K562 (cell line): ENCODE measurements around the gene EGR1. TPM values are rescaled to one million over a fixed set of nuclear protein-coding genes. Genes with fewer than 3 reads are reported as not detected.

ENCODE experiments used
- ATAC-seq: fragments of 200-7000 bp; cut with Tn5 transposase; 3 replicates; pipeline ENCODE4 v1.9.1; 2020; ENCODE audit warnings: moderate library complexity
- BruUV-seq: library from RNA; stranded (reverse); fragments of 400-500 nt; replicated peaks from 2 replicates; lab custom pipeline; 2021; lab: Mats Ljungman, UMichigan
- CTCF ChIA-PET: fragments of 300-600 bp; formaldehyde crosslinking; extraction: SDS; loops from one replicate; lab custom pipeline; 2021; ENCODE audit warnings: low intra/inter-chr PET ratio; lab: Yijun Ruan, JAX
- POLR2A ChIA-PET: fragments of 300-600, 350-650 bp; sonication (Branson Sonifier 250); formaldehyde crosslinking; extraction: SDS; loops from one replicate; lab custom pipeline; 2021; ENCODE audit warnings: antibody characterized with exemption, inconsistent platforms; lab: Yijun Ruan, JAX
- DNase-seq, 4 experiments: peaks; one replicate each; pipeline versions ENCODE4 v3.0.0 to v3.0.0-alpha.2; 2011 to 2018; ENCODE audit warnings: low spot score in 3 of 4, mixed read lengths in 3 of 4; ENCODE audit errors: extremely low read depth in 1 of 4
- FAIRE-seq: peaks from 2 replicates; lab custom pipeline; 2011; peaks lifted over from hg19 to GRCh38; lab: Jason Lieb, UNC
- H2AFZ ChIP-seq: 2 replicates; pipeline ENCODE4 v1.6.0; 2011; ENCODE audit warnings: low read depth, low read length, control low read depth, inconsistent platforms
- H3K27ac ChIP-seq: fragments of 200-600 bp; 3 replicates; pipeline ENCODE4 v1.8.0; 2011; ENCODE audit warnings: low read depth, mild to moderate bottlenecking, control low read depth, inconsistent platforms, low read length, moderate library complexity, mixed read lengths; ENCODE audit errors: extremely low read depth
- H3K27me3 ChIP-seq, 2 experiments: fragments of 300-600 bp in 1 of 2; 2 replicates in 1 of 2; 3 replicates in 1 of 2; pipeline versions ENCODE4 v1.6.0 to v1.8.0; 2011; ENCODE audit warnings: inconsistent platforms in 2 of 2, low read length in 2 of 2, mild to moderate bottlenecking in 1 of 2, mixed read lengths in 1 of 2, moderate library complexity in 1 of 2; ENCODE audit not compliant: control insufficient read depth in 2 of 2, insufficient read depth in 2 of 2
- H3K36me3 ChIP-seq: fragments of 300-600 bp; 3 replicates; pipeline ENCODE4 v1.8.0; 2011; ENCODE audit warnings: mild to moderate bottlenecking, low read length, inconsistent platforms; ENCODE audit not compliant: control insufficient read depth, insufficient read depth
- H3K4me1 ChIP-seq, 2 experiments: fragments of 200-600 bp in 1 of 2; replicated peaks in 1 of 2; 2 replicates in 1 of 2; 3 replicates in 1 of 2; pipeline versions ENCODE4 v1.5.1 to v1.8.0; 2011; ENCODE audit warnings: inconsistent platforms in 2 of 2, low read length in 2 of 2, mild to moderate bottlenecking in 1 of 2, mixed read lengths in 1 of 2, moderate library complexity in 1 of 2; ENCODE audit not compliant: control insufficient read depth in 2 of 2, insufficient read depth in 2 of 2
- H3K4me2 ChIP-seq: 2 replicates; pipeline ENCODE4 v1.6.1; 2011; ENCODE audit warnings: low read length, control low read depth, inconsistent platforms, mixed read lengths; ENCODE audit not compliant: insufficient read depth
- H3K4me3 ChIP-seq: fragments of 200-600 bp; sonication (generic), shearing (Covaris generic); 2 replicates; pipeline ENCODE4 v1.5.1; 2016; ENCODE audit warnings: control low read depth, inconsistent platforms
- H3K79me2 ChIP-seq: fragments of 200-600 bp; 3 replicates; pipeline ENCODE4 v1.8.0; 2011; ENCODE audit warnings: low read length, inconsistent platforms; ENCODE audit not compliant: control insufficient read depth, insufficient read depth
- H3K9ac ChIP-seq, 2 experiments: 2 replicates each; pipeline versions ENCODE4 v1.6.0 to v1.6.1; 2011; ENCODE audit warnings: low read depth in 2 of 2, low read length in 2 of 2, control low read depth in 1 of 2, inconsistent platforms in 1 of 2, mild to moderate bottlenecking in 1 of 2, mixed read lengths in 1 of 2; ENCODE audit not compliant: insufficient read depth in 1 of 2
- H3K9me1 ChIP-seq: one replicate; pipeline ENCODE4 v1.6.0; 2011; ENCODE audit warnings: inconsistent platforms, mild to moderate bottlenecking, low read length, moderate library complexity; ENCODE audit not compliant: control insufficient read depth, insufficient read depth
- H3K9me3 ChIP-seq: replicated peaks from 2 replicates; pipeline ENCODE4 v1.5.1; 2011; ENCODE audit warnings: low read depth, low read length, inconsistent platforms; ENCODE audit not compliant: control insufficient read depth, insufficient read depth
- H4K20me1 ChIP-seq: replicated peaks from 2 replicates; pipeline ENCODE4 v1.6.1; 2011; ENCODE audit warnings: low read length, inconsistent platforms, mixed read lengths; ENCODE audit not compliant: control insufficient read depth, insufficient read depth
- ARID3B ChIP-seq: fragments of 250-450 bp; sonication (Bioruptor Pico); IDR thresholded peaks from 2 replicates; pipeline ENCODE4 v1.4.0; 2020; ENCODE audit warnings: borderline replicate concordance
- ETV1 ChIP-seq: fragments of 450-650 bp; conservative IDR thresholded peaks from 2 replicates; pipeline ENCODE4 v1.6.1; 2016; ENCODE audit warnings: missing genetic modification characterization, control low read depth, low read depth, missing compliant biosample characterization
- HEY1 ChIP-seq: fragments of 250-450 bp; sonication (Bioruptor Pico); IDR thresholded peaks from 2 replicates; pipeline ENCODE4 v1.5.0; 2020; ENCODE audit warnings: mild to moderate bottlenecking, moderate library complexity, borderline replicate concordance
- MTA2 ChIP-seq: fragments of 450-650 bp; IDR thresholded peaks from 2 replicates; pipeline ENCODE4 v1.6.1; 2016; ENCODE audit warnings: low read depth
- RCOR1 ChIP-seq, 2 experiments: IDR thresholded peaks; 2 replicates each; pipeline ENCODE4 v1.6.1; 2012; ENCODE audit warnings: low read depth in 2 of 2, low read length in 2 of 2, borderline replicate concordance in 1 of 2, improper control_type of control experiment in 1 of 2
- TAL1 ChIP-seq: fragments of 450-650 bp; IDR thresholded peaks from 2 replicates; pipeline ENCODE4 v1.6.1; 2016; ENCODE audit warnings: mild to moderate bottlenecking
- WGBS: fragments of 100-300 bp; shearing (Covaris generic); methylation state at CpG from one replicate; pipeline ENCODE4 v1.1.6; 2016; ENCODE audit warnings: low coverage, mixed read lengths; ENCODE audit not compliant: insufficient coverage; ENCODE audit errors: missing lambda C conversion rate; 5-methylcytosine and 5-hydroxymethylcytosine counted together
- in situ Hi-C: fragments of 300-500 bp; cut with MboI; formaldehyde crosslinking; loops from 4 replicates; pipeline ENCODE4 v1.15.0; 2018; ENCODE audit warnings: inconsistent platforms, mixed read lengths
- intact Hi-C: fragments of 100-400 bp; cut with micrococcal nuclease; formaldehyde crosslinking; loops from 2 replicates; pipeline ENCODE4 v1.14.2; 2022
- polyA plus RNA-seq, 8 experiments: library from polyadenylated mRNA; depleted of rRNA in 4 of 8; stranded (reverse) in 5 of 8; unstranded in 3 of 8; fragments of >200 nt; fragmentation: Nextera tagmentation in 2 of 8; fragmentation: Illumina TruSeq in 1 of 8; extraction: Ambion mirVana in 2 of 8; extraction: Trizol in 1 of 8; gene quantifications; 2 replicates each; pipeline versions ENCODE4 v1.2.1 to v1.2.3, GENCODE V29; 2011 to 2014; ENCODE audit warnings: inconsistent platforms in 1 of 8, missing spikeins in 1 of 8
- total RNA-seq, 7 experiments: library from RNA; depleted of rRNA in 6 of 7; stranded (reverse); fragments of >200 nt in 6 of 7; fragmentation: Illumina TruSeq in 2 of 7; extraction: Trizol in 2 of 7; gene quantifications; 2 replicates each; pipeline versions ENCODE4 v1.2.1 to v1.2.3, GENCODE V29; 2011 to 2021; ENCODE audit warnings: low replicate concordance in 1 of 7
- TF ChIP-seq, protein P1 (sequence below): fragments of 450-650 bp; formaldehyde crosslinking; IDR thresholded peaks from 2 replicates; pipeline ENCODE4 v1.4.0; 2022; ENCODE audit warnings: missing genetic modification characterization
- TF ChIP-seq, protein P2 (sequence below): sonication (generic); formaldehyde crosslinking; IDR thresholded peaks from 2 replicates; pipeline ENCODE4 v1.4.0; 2020; ENCODE audit warnings: mild to moderate bottlenecking, missing genetic modification reagents
- TF ChIP-seq, protein P3 (sequence below): IDR thresholded peaks from 2 replicates; pipeline ENCODE4 v1.6.1; 2011; ENCODE audit not compliant: insufficient read length; ENCODE audit errors: extremely low read depth

EGR1 gene
- total and polyA plus RNA-seq, 9 of the 15 experiments (the other 6 are each of a cell fraction or from before 2014, with no cell fraction given), result 1.3 to 132 (median 21.5) TPM

DNA sequence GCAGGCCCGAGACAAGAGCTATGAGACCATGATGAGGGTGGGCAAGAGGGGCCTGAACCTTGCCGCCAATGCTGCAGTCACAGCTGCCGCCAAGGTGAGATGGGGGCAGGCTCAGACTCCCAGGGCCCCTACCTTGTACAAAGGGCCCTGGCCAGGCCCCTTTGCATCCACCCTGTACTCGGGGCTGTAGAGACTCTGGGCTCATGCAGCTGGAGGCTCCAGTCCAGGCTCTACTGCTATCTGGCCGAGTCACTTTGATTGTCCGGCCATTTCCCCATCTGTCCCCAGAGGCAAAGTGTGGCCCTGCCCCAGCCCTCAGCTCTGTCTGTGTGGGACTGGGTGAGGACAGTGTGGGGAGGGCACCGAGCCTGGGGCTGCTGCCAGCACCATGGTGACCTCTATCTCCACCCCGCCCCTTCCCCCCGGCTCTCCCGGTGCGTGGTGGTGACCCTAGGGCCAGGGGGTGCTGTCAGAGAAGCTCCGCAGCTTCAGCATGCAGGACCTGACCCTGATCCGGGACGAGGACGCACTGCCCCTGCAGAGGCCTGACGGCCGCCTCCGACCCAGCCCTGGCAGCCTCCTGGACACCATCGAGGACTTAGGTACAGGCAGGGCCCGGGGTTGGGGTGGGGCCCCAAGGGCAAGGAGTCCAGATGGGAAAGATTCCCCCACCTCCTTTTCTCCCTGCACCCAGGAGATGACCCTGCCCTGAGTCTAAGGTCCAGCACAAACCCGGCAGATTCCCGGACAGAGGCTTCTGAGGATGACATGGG lies 20.3 kb upstream of the EGR1 start:
- Histone ChIP-seq H3K4me1 (peaks cover 9 to 35% of the 10 kb centered on the region in 2 experiments; a peak in 4 of 5 replicates), H3K27ac (no peak overlapping the region), H3K79me2 (no peaks in the 10 kb centered on the region), H3K36me3 (no peaks in the 10 kb centered on the region), H3K4me3 (no peak overlapping the region), H3K4me2 (no peak overlapping the region), H3K9me1 (no peaks in the 10 kb centered on the region), H3K9me3 (no peaks in the 10 kb centered on the region), H3K27me3 (no peaks in the 10 kb centered on the region), H2AFZ (no peak overlapping the region), H4K20me1 (0 out of 2 replicates have a peak, but pooled peaks cover 4% of the 10 kb centered on the region), H3K9ac (peak overlapping the region in 1 of 2 experiments; percentile 78; a peak in 2 of 4 replicates)
- WGBS, result 56% methylated on average over 18 of the region's 22 CpGs
- BruUV-seq, result no TSS peak
- FAIRE-seq (no peak), ATAC-seq (peak; percentile 34), DNase-seq (no peak)
- in situ Hi-C loops, result no loop called here
- ChIA-PET POLR2A (interaction anchor here (0.5 to 2.0 kb wide), 4 partner anchors 20 to 100 kb away, joined by 3 to 6 read pairs (median 3); partner anchors contain the start of gene EGR1), CTCF (interaction anchor here (0.6 kb wide), 1 partner anchor 81 kb away, joined by 3 read pairs; no protein-coding TSS in a partner anchor)
- intact Hi-C loops, result no loop called here
- TF ChIP-seq ETV1 (no peak), TAL1 (no peak), ARID3B (CRISPR knock-in tag) (no peak), HEY1 (CRISPR knock-in tag) (no peak), MTA2 (no peak), RCOR1 (IDR thresholded peaks at IDR 0.05; ENCODE audit: borderline replicate concordance in 1 of 2, low read depth in 2 of 2, low read length in 2 of 2) (no peak)
- TF ChIP-seq, protein P1, sequence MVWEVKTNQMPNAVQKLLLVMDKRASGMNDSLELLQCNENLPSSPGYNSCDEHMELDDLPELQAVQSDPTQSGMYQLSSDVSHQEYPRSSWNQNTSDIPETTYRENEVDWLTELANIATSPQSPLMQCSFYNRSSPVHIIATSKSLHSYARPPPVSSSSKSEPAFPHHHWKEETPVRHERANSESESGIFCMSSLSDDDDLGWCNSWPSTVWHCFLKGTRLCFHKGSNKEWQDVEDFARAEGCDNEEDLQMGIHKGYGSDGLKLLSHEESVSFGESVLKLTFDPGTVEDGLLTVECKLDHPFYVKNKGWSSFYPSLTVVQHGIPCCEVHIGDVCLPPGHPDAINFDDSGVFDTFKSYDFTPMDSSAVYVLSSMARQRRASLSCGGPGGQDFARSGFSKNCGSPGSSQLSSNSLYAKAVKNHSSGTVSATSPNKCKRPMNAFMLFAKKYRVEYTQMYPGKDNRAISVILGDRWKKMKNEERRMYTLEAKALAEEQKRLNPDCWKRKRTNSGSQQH (CRISPR knock-in tag), result no peak
- TF ChIP-seq, protein P2, sequence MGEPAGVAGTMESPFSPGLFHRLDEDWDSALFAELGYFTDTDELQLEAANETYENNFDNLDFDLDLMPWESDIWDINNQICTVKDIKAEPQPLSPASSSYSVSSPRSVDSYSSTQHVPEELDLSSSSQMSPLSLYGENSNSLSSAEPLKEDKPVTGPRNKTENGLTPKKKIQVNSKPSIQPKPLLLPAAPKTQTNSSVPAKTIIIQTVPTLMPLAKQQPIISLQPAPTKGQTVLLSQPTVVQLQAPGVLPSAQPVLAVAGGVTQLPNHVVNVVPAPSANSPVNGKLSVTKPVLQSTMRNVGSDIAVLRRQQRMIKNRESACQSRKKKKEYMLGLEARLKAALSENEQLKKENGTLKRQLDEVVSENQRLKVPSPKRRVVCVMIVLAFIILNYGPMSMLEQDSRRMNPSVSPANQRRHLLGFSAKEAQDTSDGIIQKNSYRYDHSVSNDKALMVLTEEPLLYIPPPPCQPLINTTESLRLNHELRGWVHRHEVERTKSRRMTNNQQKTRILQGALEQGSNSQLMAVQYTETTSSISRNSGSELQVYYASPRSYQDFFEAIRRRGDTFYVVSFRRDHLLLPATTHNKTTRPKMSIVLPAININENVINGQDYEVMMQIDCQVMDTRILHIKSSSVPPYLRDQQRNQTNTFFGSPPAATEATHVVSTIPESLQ, result no peak
- TF ChIP-seq, protein P3, sequence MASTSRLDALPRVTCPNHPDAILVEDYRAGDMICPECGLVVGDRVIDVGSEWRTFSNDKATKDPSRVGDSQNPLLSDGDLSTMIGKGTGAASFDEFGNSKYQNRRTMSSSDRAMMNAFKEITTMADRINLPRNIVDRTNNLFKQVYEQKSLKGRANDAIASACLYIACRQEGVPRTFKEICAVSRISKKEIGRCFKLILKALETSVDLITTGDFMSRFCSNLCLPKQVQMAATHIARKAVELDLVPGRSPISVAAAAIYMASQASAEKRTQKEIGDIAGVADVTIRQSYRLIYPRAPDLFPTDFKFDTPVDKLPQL, result no peak
